ENCODE measurements around the gene IMP4. TPM values are rescaled to one million over a fixed set of nuclear protein-coding genes. Genes with fewer than 3 reads are reported as not detected.

IMP4 gene
- total RNA-seq, 1 experiment from 2014 or later = 101 TPM

DNA sequence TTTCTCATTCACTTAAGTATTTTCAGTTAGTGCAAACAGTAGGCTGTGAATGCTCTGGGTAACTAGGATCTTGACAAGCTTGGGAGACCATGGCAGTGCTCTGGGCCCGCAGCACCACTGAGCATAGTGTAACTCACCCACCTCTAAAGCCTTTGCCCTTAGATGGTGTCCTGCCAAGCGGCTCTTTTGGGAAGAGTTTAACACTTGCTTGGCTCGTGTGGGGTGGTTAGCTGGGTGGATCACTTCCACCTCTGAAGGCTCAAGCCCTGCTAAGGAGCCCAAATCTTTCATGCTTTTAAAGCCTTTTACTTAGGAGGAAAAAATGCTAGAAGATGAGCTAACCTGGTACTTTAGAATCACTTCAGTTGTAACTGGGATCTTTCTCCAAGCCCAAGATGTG is 47.1 kb downstream of the IMP4 start:
- H3K4ac ChIP-seq (ENCODE audit: low read depth, low read length) = no peak overlapping the region
- H4K91ac ChIP-seq (ENCODE audit: insufficient read length, low read depth, low read length) = no peak overlapping the region
- no peaks in the 10 kb centered on the region for H3K79me1 ChIP-seq (ENCODE audit: insufficient read depth, low read depth, low read length, poor library complexity, severe bottlenecking)
- no peak overlapping the region for H3K23ac ChIP-seq (ENCODE audit: insufficient read length, low read depth, low read length)
- no peak overlapping the region for H3T11ph ChIP-seq (ENCODE audit: low read length)
- H4K5ac ChIP-seq (ENCODE audit: insufficient read length, low read depth, low read length) = no peak overlapping the region
- H2BK5ac ChIP-seq (ENCODE audit: insufficient read length, low read length) = no peak overlapping the region
- peaks cover 3% of the 10 kb centered on the region; the same call in 1 of the 2 replicates for H3K4me1 ChIP-seq (ENCODE audit: insufficient read depth, low read length)
- H3K18ac ChIP-seq (ENCODE audit: insufficient read length, low read depth, low read length) = no peak overlapping the region
- no peaks in the 10 kb centered on the region for H3K23me2 ChIP-seq (ENCODE audit: insufficient read length, low read depth, low read length, poor library complexity, severe bottlenecking)
- no peak overlapping the region for H2AFZ ChIP-seq (ENCODE audit: low read length)
- no peak overlapping the region for H3K56ac ChIP-seq (ENCODE audit: insufficient read length, low read depth, low read length)
- DNase-seq = no peak
- Mint-ChIP-seq H3K27me3 (ENCODE audit: low read depth) (peaks cover 20% of the 10 kb centered on the region), H3K27ac (no peak overlapping the region), H3K36me3 (ENCODE audit: insufficient read depth in 1 of 3, low read depth in 3 of 3) (no peaks in the 10 kb centered on the region), H3K9me3 (no peaks in the 10 kb centered on the region; a peak in 1 of 5 replicates), H3K4me1 (peaks cover 28 to 29% of the 10 kb centered on the region in 2 experiments), H3K4me3 (no peak overlapping the region)
- no peak overlapping the region for H2BK120ac ChIP-seq (ENCODE audit: low read depth, low read length, poor library complexity, severe bottlenecking)
- no peak overlapping the region for H2BK12ac ChIP-seq (ENCODE audit: insufficient read length, low read depth, low read length)
- no CpG with 5 or more reads among the region's 3 CpGs for WGBS (ENCODE audit: extremely low coverage, insufficient read length, low lambda C conversion rate)
- no peak overlapping the region for H2AK5ac ChIP-seq (ENCODE audit: insufficient read length, low read length)
- H3K9ac ChIP-seq (ENCODE audit: extremely low read depth, insufficient read length, low read length) = no peak overlapping the region
- H3K27ac ChIP-seq (ENCODE audit: insufficient read length, low read depth, low read length) = no peak overlapping the region
- H3K79me2 ChIP-seq (ENCODE audit: insufficient read depth, low read length) = no peaks in the 10 kb centered on the region
- H3K14ac ChIP-seq (ENCODE audit: insufficient read depth, low read length) = no peak overlapping the region
- H3K4me2 ChIP-seq (ENCODE audit: insufficient read depth, insufficient read length, low read length) = no peak overlapping the region
- H2BK15ac ChIP-seq (ENCODE audit: low read depth, low read length) = no peak overlapping the region
- no peak overlapping the region for H2BK20ac ChIP-seq (ENCODE audit: low read depth, low read length, poor library complexity, severe bottlenecking)
- H4K8ac ChIP-seq (replicated peaks; ENCODE audit: insufficient read length, low read depth, low read length) = no peak overlapping the region
- no peaks in the 10 kb centered on the region for H3K9me3 ChIP-seq (ENCODE audit: control insufficient read depth, low read depth, low read length)
- TF ChIP-seq, protein P1, sequence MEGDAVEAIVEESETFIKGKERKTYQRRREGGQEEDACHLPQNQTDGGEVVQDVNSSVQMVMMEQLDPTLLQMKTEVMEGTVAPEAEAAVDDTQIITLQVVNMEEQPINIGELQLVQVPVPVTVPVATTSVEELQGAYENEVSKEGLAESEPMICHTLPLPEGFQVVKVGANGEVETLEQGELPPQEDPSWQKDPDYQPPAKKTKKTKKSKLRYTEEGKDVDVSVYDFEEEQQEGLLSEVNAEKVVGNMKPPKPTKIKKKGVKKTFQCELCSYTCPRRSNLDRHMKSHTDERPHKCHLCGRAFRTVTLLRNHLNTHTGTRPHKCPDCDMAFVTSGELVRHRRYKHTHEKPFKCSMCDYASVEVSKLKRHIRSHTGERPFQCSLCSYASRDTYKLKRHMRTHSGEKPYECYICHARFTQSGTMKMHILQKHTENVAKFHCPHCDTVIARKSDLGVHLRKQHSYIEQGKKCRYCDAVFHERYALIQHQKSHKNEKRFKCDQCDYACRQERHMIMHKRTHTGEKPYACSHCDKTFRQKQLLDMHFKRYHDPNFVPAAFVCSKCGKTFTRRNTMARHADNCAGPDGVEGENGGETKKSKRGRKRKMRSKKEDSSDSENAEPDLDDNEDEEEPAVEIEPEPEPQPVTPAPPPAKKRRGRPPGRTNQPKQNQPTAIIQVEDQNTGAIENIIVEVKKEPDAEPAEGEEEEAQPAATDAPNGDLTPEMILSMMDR (conservative IDR thresholded peaks at IDR 0.05) = no peak
- H3K27me3 ChIP-seq (ENCODE audit: insufficient read depth, low read length) = peaks cover 3% of the 10 kb centered on the region; the same call in 1 of the 2 replicates
- no peaks in the 10 kb centered on the region for H4K20me1 ChIP-seq (ENCODE audit: control insufficient read depth, insufficient read depth, insufficient read length)

Data from H9 (cell line).